HepG2 (cell line): ENCODE measurements around the gene CREM. TPM values are rescaled to one million over a fixed set of nuclear protein-coding genes. Genes with fewer than 3 reads are reported as not detected.

ENCODE experiments used
- ATAD3A ChIP-seq: sonication (generic); formaldehyde crosslinking; IDR thresholded peaks from 2 replicates; pipeline ENCODE4 v1.4.0; 2020; ENCODE audit warnings: missing genetic modification reagents
- ATF6 ChIP-seq: sonication (generic); formaldehyde crosslinking; conservative IDR thresholded peaks from 2 replicates; pipeline ENCODE4 v1.4.0; 2020; ENCODE audit warnings: missing genetic modification reagents
- DNMT1 ChIP-seq: sonication (generic); formaldehyde crosslinking; IDR thresholded peaks from 2 replicates; pipeline ENCODE4 v1.5.1; 2020; ENCODE audit warnings: mild to moderate bottlenecking, missing genetic modification reagents
- FIP1L1 ChIP-seq: fragments of 200-400 bp; formaldehyde crosslinking; IDR thresholded peaks from 2 replicates; pipeline ENCODE4 v1.6.1; 2018; ENCODE audit warnings: low read depth, mild to moderate bottlenecking, low read length, moderate library complexity, borderline replicate concordance; ENCODE audit not compliant: insufficient read depth
- KDM5A ChIP-seq: fragments of 200-600 bp; sonication (generic); IDR thresholded peaks from 2 replicates; pipeline ENCODE4 v1.7.0; 2018; ENCODE audit warnings: antibody characterized with exemption, mild to moderate bottlenecking, low read length, borderline replicate concordance
- MIER3 ChIP-seq: IDR thresholded peaks from 2 replicates; pipeline ENCODE4 v1.6.1; 2016; ENCODE audit warnings: missing compliant biosample characterization, borderline replicate concordance
- NFE2L2 ChIP-seq: fragments of 150-350 bp; IDR thresholded peaks from 2 replicates; pipeline ENCODE4 v1.6.1; 2014; ENCODE audit warnings: low read length
- PHF5A ChIP-seq: IDR thresholded peaks from one replicate; pipeline ENCODE4 v1.6.1; 2018; ENCODE audit warnings: low read depth, missing genetic modification reagents; ENCODE audit not compliant: unreplicated experiment
- RNF219 ChIP-seq: sonication (generic); formaldehyde crosslinking; IDR thresholded peaks from 2 replicates; pipeline ENCODE4 v1.5.0; 2020; ENCODE audit warnings: mild to moderate bottlenecking, missing genetic modification reagents
- SNAPC4 ChIP-seq: sonication (generic); formaldehyde crosslinking; IDR thresholded peaks from 2 replicates; pipeline ENCODE4 v1.4.0; 2020; ENCODE audit warnings: mild to moderate bottlenecking, missing genetic modification reagents
- ZC3H13 ChIP-seq: sonication (generic); formaldehyde crosslinking; IDR thresholded peaks from 2 replicates; pipeline ENCODE4 v1.8.1; 2023; ENCODE audit warnings: mild to moderate bottlenecking, missing genetic modification reagents, moderate library complexity
- ZEB1 ChIP-seq: IDR thresholded peaks from 2 replicates; pipeline ENCODE4 v1.6.1; 2012; ENCODE audit warnings: mild to moderate bottlenecking, low read depth, inconsistent platforms; ENCODE audit not compliant: insufficient replicate concordance
- ZNF619 ChIP-seq: sonication (generic); formaldehyde crosslinking; IDR thresholded peaks from 2 replicates; pipeline ENCODE4 v1.4.0; 2020; ENCODE audit warnings: mild to moderate bottlenecking, missing genetic modification reagents
- polyA plus RNA-seq, 8 experiments: library from polyadenylated mRNA; depleted of rRNA in 3 of 8; stranded (reverse) in 7 of 8; unstranded in 1 of 8; fragments of >200 nt; fragmentation: Illumina TruSeq in 4 of 8; extraction: Trizol in 4 of 8; gene quantifications; 2 replicates each; pipeline versions ENCODE4 v1.2.1 to v1.2.3, GENCODE V29; 2011 to 2016; ENCODE audit warnings: low read depth in 4 of 8, missing spikeins in 1 of 8, mixed read lengths in 1 of 8; ENCODE audit not compliant: insufficient read depth in 1 of 8
- total RNA-seq, 5 experiments: library from RNA; depleted of rRNA; stranded (reverse); fragments of >200 nt; fragmentation: Illumina TruSeq; extraction: Trizol; gene quantifications; 2 replicates each; pipeline ENCODE4 v1.2.3, GENCODE V29; 2016; ENCODE audit warnings: low read depth in 1 of 5

The CREM gene
- total and polyA plus RNA-seq, 2 of the 13 experiments (the other 11 are each of a cell fraction or from before 2014, with no cell fraction given) = 21.3 to 25.4 TPM

- no peak for TF ChIP-seq RNF219 (CRISPR knock-in tag)
- TF ChIP-seq SNAPC4 (CRISPR knock-in tag) = no peak
- TF ChIP-seq ATF6 (CRISPR knock-in tag) = no peak
- TF ChIP-seq ZC3H13 (CRISPR knock-in tag) = no peak
- TF ChIP-seq KDM5A = no peak
- TF ChIP-seq MIER3 (CRISPR knock-in tag) = no peak
- TF ChIP-seq ATAD3A (CRISPR knock-in tag) = no peak
- no peak for TF ChIP-seq PHF5A (CRISPR knock-in tag)
- TF ChIP-seq DNMT1 = no peak
- TF ChIP-seq ZNF619 (CRISPR knock-in tag) = no peak
- TF ChIP-seq ZEB1 = no peak
- TF ChIP-seq FIP1L1 = no peak
- TF ChIP-seq NFE2L2 = no peak
Observed at GRCh38 chr10:35219891-35220890, 93.5 kb downstream of the CREM start (continued).
